Measurements from ENCODE around the gene TMEM80.

The TMEM80 gene

GRCh38 chr11:690738-691633 lies 4.6 kb upstream of the TMEM80 start:
- no peak overlapping the region for H2AK5ac ChIP-seq (ENCODE audit: low read length)
- H3K27ac ChIP-seq (ENCODE audit: low read depth, low read length), result no peak overlapping the region
- H2BK120ac ChIP-seq (ENCODE audit: low read depth, low read length), result no peak overlapping the region
- peaks cover 12% of the 10 kb centered on the region for H3K36me3 ChIP-seq (ENCODE audit: control insufficient read depth, insufficient read depth, low read length)
- H3K79me1 ChIP-seq (ENCODE audit: low read length), result peaks cover 11% of the 10 kb centered on the region
- H3K18ac ChIP-seq (ENCODE audit: low read length), result no peak overlapping the region
- no peak overlapping the region for H3K4me2 ChIP-seq (ENCODE audit: low read length)
- H4K5ac ChIP-seq (ENCODE audit: low read length), result no peak overlapping the region
- H3K4me3 ChIP-seq (ENCODE audit: low read length), result no peak overlapping the region
- no peak overlapping the region for H3K56ac ChIP-seq (ENCODE audit: low read length)
- no peak for DNase-seq
- H3K4me1 ChIP-seq (ENCODE audit: control insufficient read depth, low read depth, low read length), result no peaks in the 10 kb centered on the region
- H3K9ac ChIP-seq (ENCODE audit: low read length), result no peak overlapping the region
- H2BK5ac ChIP-seq (ENCODE audit: low read length), result no peak overlapping the region
- H3K79me2 ChIP-seq (ENCODE audit: control insufficient read depth, insufficient read depth, low read length), result peaks cover 24% of the 10 kb centered on the region
- H3K23ac ChIP-seq (ENCODE audit: low read length), result no peak overlapping the region
- WGBS (ENCODE audit: extremely low coverage, insufficient coverage, low lambda C conversion rate), result no CpG with 5 or more reads among the region's 27 CpGs
- no peaks in the 10 kb centered on the region for H3K27me3 ChIP-seq (ENCODE audit: insufficient read depth, low read length, poor library complexity)
- H2BK15ac ChIP-seq (replicated peaks; ENCODE audit: low read depth), result no peak overlapping the region
- H3K4ac ChIP-seq (ENCODE audit: low read depth, low read length), result no peak overlapping the region
- no peak overlapping the region for H4K8ac ChIP-seq (ENCODE audit: low read depth, low read length)

GRCh38 chr11:691710-692590 lies 3.7 kb upstream of the TMEM80 start:
- Histone ChIP-seq H3K79me2 (ENCODE audit: control insufficient read depth, insufficient read depth, low read length) (peaks cover 24% of the 10 kb centered on the region), H3K18ac (ENCODE audit: low read length) (no peak overlapping the region), H3K36me3 (ENCODE audit: control insufficient read depth, insufficient read depth, low read length) (peaks cover 8% of the 10 kb centered on the region), H3K27me3 (ENCODE audit: insufficient read depth, low read length, poor library complexity) (no peaks in the 10 kb centered on the region), H4K5ac (ENCODE audit: low read length) (no peak overlapping the region), H3K79me1 (ENCODE audit: low read length) (peaks cover 11% of the 10 kb centered on the region), H3K23ac (ENCODE audit: low read length) (no peak overlapping the region), H2BK15ac (replicated peaks; ENCODE audit: low read depth) (no peak overlapping the region), H4K8ac (ENCODE audit: low read depth, low read length) (no peak overlapping the region), H2BK120ac (ENCODE audit: low read depth, low read length) (no peak overlapping the region), H3K27ac (ENCODE audit: low read depth, low read length) (no peak overlapping the region), H3K56ac (ENCODE audit: low read length) (no peak overlapping the region), H3K4me1 (ENCODE audit: control insufficient read depth, low read depth, low read length) (no peaks in the 10 kb centered on the region), H3K9ac (ENCODE audit: low read length) (no peak overlapping the region), H2BK5ac (ENCODE audit: low read length) (no peak overlapping the region), H3K4me2 (ENCODE audit: low read length) (no peak overlapping the region), H2AK5ac (ENCODE audit: low read length) (no peak overlapping the region), H3K4me3 (ENCODE audit: low read length) (no peak overlapping the region), H3K4ac (ENCODE audit: low read depth, low read length) (no peak overlapping the region)
- WGBS (ENCODE audit: extremely low coverage, insufficient coverage, low lambda C conversion rate), result no CpG with 5 or more reads among the region's 18 CpGs
- DNase-seq, result no peak

GRCh38 chr11:692824-693414 lies 2.7 kb upstream of the TMEM80 start:
- no peak overlapping the region for H2BK15ac ChIP-seq (replicated peaks; ENCODE audit: low read depth)
- H3K56ac ChIP-seq (ENCODE audit: low read length), result peak overlapping the region; percentile 73
- H4K5ac ChIP-seq (ENCODE audit: low read length), result no peak overlapping the region
- H3K4me2 ChIP-seq (ENCODE audit: low read length), result peak overlapping the region; percentile 15
- 100% methylated on average over 1 of the region's 23 CpGs for WGBS (ENCODE audit: extremely low coverage, insufficient coverage, low lambda C conversion rate)
- H3K79me1 ChIP-seq (ENCODE audit: low read length), result peaks cover 11% of the 10 kb centered on the region
- H3K79me2 ChIP-seq (ENCODE audit: control insufficient read depth, insufficient read depth, low read length), result peaks cover 24% of the 10 kb centered on the region
- H2BK120ac ChIP-seq (ENCODE audit: low read depth, low read length), result no peak overlapping the region
- no peaks in the 10 kb centered on the region for H3K27me3 ChIP-seq (ENCODE audit: insufficient read depth, low read length, poor library complexity)
- DNase-seq, result no peak
- H3K18ac ChIP-seq (ENCODE audit: low read length), result no peak overlapping the region
- no peak overlapping the region for H4K8ac ChIP-seq (ENCODE audit: low read depth, low read length)
- no peak overlapping the region for H2BK5ac ChIP-seq (ENCODE audit: low read length)
- peaks cover 6% of the 10 kb centered on the region for H3K36me3 ChIP-seq (ENCODE audit: control insufficient read depth, insufficient read depth, low read length)
- H2AK5ac ChIP-seq (ENCODE audit: low read length), result no peak overlapping the region
- H3K4me1 ChIP-seq (ENCODE audit: control insufficient read depth, low read depth, low read length), result no peaks in the 10 kb centered on the region
- H3K9ac ChIP-seq (ENCODE audit: low read length), result peak overlapping the region; percentile 65
- no peak overlapping the region for H3K4me3 ChIP-seq (ENCODE audit: low read length)
- H3K27ac ChIP-seq (ENCODE audit: low read depth, low read length), result no peak overlapping the region
- no peak overlapping the region for H3K4ac ChIP-seq (ENCODE audit: low read depth, low read length)
- peak overlapping the region; percentile 66 for H3K23ac ChIP-seq (ENCODE audit: low read length)

GRCh38 chr11:693415-693831 lies 2.2 kb upstream of the TMEM80 start:
- Histone ChIP-seq H3K36me3 (ENCODE audit: control insufficient read depth, insufficient read depth, low read length) (peaks cover 4% of the 10 kb centered on the region), H3K4me2 (ENCODE audit: low read length) (peak overlapping the region; percentile 15), H3K9ac (ENCODE audit: low read length) (peak overlapping the region; percentile 65), H3K27ac (ENCODE audit: low read depth, low read length) (no peak overlapping the region), H3K79me2 (ENCODE audit: control insufficient read depth, insufficient read depth, low read length) (peaks cover 24% of the 10 kb centered on the region), H3K27me3 (ENCODE audit: insufficient read depth, low read length, poor library complexity) (no peaks in the 10 kb centered on the region), H3K4me3 (ENCODE audit: low read length) (no peak overlapping the region), H3K18ac (ENCODE audit: low read length) (no peak overlapping the region), H2AK5ac (ENCODE audit: low read length) (no peak overlapping the region), H2BK15ac (replicated peaks; ENCODE audit: low read depth) (no peak overlapping the region), H3K23ac (ENCODE audit: low read length) (peak overlapping the region; percentile 66), H3K56ac (ENCODE audit: low read length) (peak overlapping the region; percentile 73), H2BK120ac (ENCODE audit: low read depth, low read length) (no peak overlapping the region), H3K4ac (ENCODE audit: low read depth, low read length) (no peak overlapping the region), H3K79me1 (ENCODE audit: low read length) (peaks cover 11% of the 10 kb centered on the region), H3K4me1 (ENCODE audit: control insufficient read depth, low read depth, low read length) (no peaks in the 10 kb centered on the region), H2BK5ac (ENCODE audit: low read length) (no peak overlapping the region), H4K5ac (ENCODE audit: low read length) (no peak overlapping the region), H4K8ac (ENCODE audit: low read depth, low read length) (no peak overlapping the region)
- WGBS (ENCODE audit: extremely low coverage, insufficient coverage, low lambda C conversion rate), result no CpG with 5 or more reads among the region's 13 CpGs
- no peak for DNase-seq

- Histone ChIP-seq H3K36me3 (ENCODE audit: control insufficient read depth, insufficient read depth, low read length) (peaks cover 1% of the 10 kb centered on the region), H3K4me2 (ENCODE audit: low read length) (peak overlapping the region; percentile 15), H2BK120ac (ENCODE audit: low read depth, low read length) (no peak overlapping the region), H3K9ac (ENCODE audit: low read length) (peak overlapping the region; percentile 65), H2BK15ac (replicated peaks; ENCODE audit: low read depth) (no peak overlapping the region), H3K18ac (ENCODE audit: low read length) (no peak overlapping the region), H3K4me1 (ENCODE audit: control insufficient read depth, low read depth, low read length) (no peaks in the 10 kb centered on the region), H4K5ac (ENCODE audit: low read length) (no peak overlapping the region), H3K79me2 (ENCODE audit: control insufficient read depth, insufficient read depth, low read length) (peaks cover 24% of the 10 kb centered on the region), H3K4me3 (ENCODE audit: low read length) (no peak overlapping the region), H3K27ac (ENCODE audit: low read depth, low read length) (no peak overlapping the region), H3K4ac (ENCODE audit: low read depth, low read length) (peak overlapping the region; percentile 25), H2BK5ac (ENCODE audit: low read length) (no peak overlapping the region), H4K8ac (ENCODE audit: low read depth, low read length) (no peak overlapping the region), H3K23ac (ENCODE audit: low read length) (no peak overlapping the region), H2AK5ac (ENCODE audit: low read length) (no peak overlapping the region), H3K79me1 (ENCODE audit: low read length) (peaks cover 11% of the 10 kb centered on the region), H3K56ac (ENCODE audit: low read length) (peak overlapping the region; percentile 73), H3K27me3 (ENCODE audit: insufficient read depth, low read length, poor library complexity) (no peaks in the 10 kb centered on the region)
- DNase-seq, result no peak
- no CpG with 5 or more reads among the region's 15 CpGs for WGBS (ENCODE audit: extremely low coverage, insufficient coverage, low lambda C conversion rate)
Observed at GRCh38 chr11:693887-694562, 1.6 kb upstream of the TMEM80 start.
